ENCODE results near the gene RAD54L. TPM values are rescaled to one million over a fixed set of nuclear protein-coding genes. Genes with fewer than 3 reads are reported as not detected.
A peak's percentile ranks its signal among the peaks of the same experiment; 100 is the strongest.
"Not testable (repeated sequence)": the region's sequence is repeated elsewhere in the genome, so short reads cannot be mapped to it uniquely, and the experiment has no call there.

RAD54L gene
- total RNA-seq, 1 donor from 2014 or later, result 9.3 TPM

- Mint-ChIP-seq H3K4me1 (ENCODE audit: unreplicated experiment) (peaks cover 4% of the 10 kb centered on the region), H3K9me3 (ENCODE audit: unreplicated experiment) (no peaks in the 10 kb centered on the region), H3K27ac (ENCODE audit: unreplicated experiment) (no peak overlapping the region), H3K4me3 (ENCODE audit: unreplicated experiment) (no peak overlapping the region), H3K27me3 (ENCODE audit: unreplicated experiment) (peaks cover 7% of the 10 kb centered on the region), H3K36me3 (ENCODE audit: low read depth, unreplicated experiment) (peaks cover 11% of the 10 kb centered on the region)
- DNase-seq (ENCODE audit: low spot score), result no peak
- no peak for TF ChIP-seq CTCF (IDR thresholded peaks at IDR 0.05; ENCODE audit: unreplicated experiment)
Observed at GRCh38 chr1:46236882-46237281, 10.7 kb upstream of the RAD54L start.

- H3K36me3 Mint-ChIP-seq (ENCODE audit: low read depth, unreplicated experiment), result peaks cover 11% of the 10 kb centered on the region
- DNase-seq (ENCODE audit: low spot score); H3K4me3 Mint-ChIP-seq (ENCODE audit: unreplicated experiment); H3K9me3 Mint-ChIP-seq (ENCODE audit: unreplicated experiment); H3K27ac Mint-ChIP-seq (ENCODE audit: unreplicated experiment); H3K4me1 Mint-ChIP-seq (ENCODE audit: unreplicated experiment): not testable (repeated sequence)
- peaks cover 10% of the 10 kb centered on the region for H3K27me3 Mint-ChIP-seq (ENCODE audit: unreplicated experiment)
Observed at GRCh38 chr1:46238865-46239264, 8.7 kb upstream of the RAD54L start.

GRCh38 chr1:46241733-46242132 lies 5.8 kb upstream of the RAD54L start:
- not testable (repeated sequence) for H3K27ac Mint-ChIP-seq (ENCODE audit: unreplicated experiment); H3K4me3 Mint-ChIP-seq (ENCODE audit: unreplicated experiment); H3K9me3 Mint-ChIP-seq (ENCODE audit: unreplicated experiment); H3K4me1 Mint-ChIP-seq (ENCODE audit: unreplicated experiment); DNase-seq (ENCODE audit: low spot score)
- Mint-ChIP-seq H3K27me3 (ENCODE audit: unreplicated experiment) (peaks cover 13% of the 10 kb centered on the region), H3K36me3 (ENCODE audit: low read depth, unreplicated experiment) (peaks cover 11% of the 10 kb centered on the region)

- Mint-ChIP-seq H3K4me1 (ENCODE audit: unreplicated experiment) (no peaks in the 10 kb centered on the region), H3K27ac (ENCODE audit: unreplicated experiment) (no peak overlapping the region), H3K36me3 (ENCODE audit: low read depth, unreplicated experiment) (peaks cover 11% of the 10 kb centered on the region), H3K27me3 (ENCODE audit: unreplicated experiment) (peaks cover 13% of the 10 kb centered on the region), H3K4me3 (ENCODE audit: unreplicated experiment) (no peak overlapping the region), H3K9me3 (ENCODE audit: unreplicated experiment) (no peaks in the 10 kb centered on the region)
- DNase-seq (ENCODE audit: low spot score), result no peak
- no peak for TF ChIP-seq CTCF (IDR thresholded peaks at IDR 0.05; ENCODE audit: unreplicated experiment)
Observed at GRCh38 chr1:46242918-46243317, 4.6 kb upstream of the RAD54L start.

- H3K27me3 Mint-ChIP-seq (ENCODE audit: unreplicated experiment); H3K4me1 Mint-ChIP-seq (ENCODE audit: unreplicated experiment); H3K4me3 Mint-ChIP-seq (ENCODE audit: unreplicated experiment); H3K9me3 Mint-ChIP-seq (ENCODE audit: unreplicated experiment); H3K36me3 Mint-ChIP-seq (ENCODE audit: low read depth, unreplicated experiment); DNase-seq (ENCODE audit: low spot score); H3K27ac Mint-ChIP-seq (ENCODE audit: unreplicated experiment): not testable (repeated sequence)
Observed at GRCh38 chr1:46243831-46244230, 3.7 kb upstream of the RAD54L start.

- DNase-seq (ENCODE audit: low spot score), result no peak
- Mint-ChIP-seq H3K36me3 (ENCODE audit: low read depth, unreplicated experiment) (peaks cover under 1% of the 10 kb centered on the region), H3K9me3 (ENCODE audit: unreplicated experiment) (no peaks in the 10 kb centered on the region), H3K27ac (ENCODE audit: unreplicated experiment) (no peak overlapping the region), H3K4me3 (ENCODE audit: unreplicated experiment) (no peak overlapping the region), H3K4me1 (ENCODE audit: unreplicated experiment) (peaks cover 9% of the 10 kb centered on the region), H3K27me3 (ENCODE audit: unreplicated experiment) (peaks cover 11% of the 10 kb centered on the region)
- no peak for TF ChIP-seq CTCF (IDR thresholded peaks at IDR 0.05; ENCODE audit: unreplicated experiment)
Observed at GRCh38 chr1:46244656-46245371, 2.7 kb upstream of the RAD54L start.

GRCh38 chr1:46246136-46246535 lies 1.4 kb upstream of the RAD54L start:
- H3K27ac Mint-ChIP-seq (ENCODE audit: unreplicated experiment); H3K4me1 Mint-ChIP-seq (ENCODE audit: unreplicated experiment): not testable (repeated sequence)

More at GRCh38 chr1:46246136-46246535, 1.4 kb upstream of the RAD54L start:
- DNase-seq (ENCODE audit: low spot score); H3K9me3 Mint-ChIP-seq (ENCODE audit: unreplicated experiment); H3K36me3 Mint-ChIP-seq (ENCODE audit: low read depth, unreplicated experiment): not testable (repeated sequence)
- Mint-ChIP-seq H3K4me3 (ENCODE audit: unreplicated experiment) (peak overlapping the region; percentile 97), H3K27me3 (ENCODE audit: unreplicated experiment) (peaks cover 10% of the 10 kb centered on the region)
